ENCODE results near the gene GCN1. TPM values are rescaled to one million over a fixed set of nuclear protein-coding genes. Genes with fewer than 3 reads are reported as not detected.
"Not testable (repeated sequence)": the region's sequence is repeated elsewhere in the genome, so short reads cannot be mapped to it uniquely, and the experiment has no call there.

GCN1 gene
- total RNA-seq, 1 donor from 2014 or later, result 49.0 TPM

GRCh38 chr12:120240495-120240833, 45.9 kb upstream of the GCN1 start:
- H3K4me3 ChIP-seq, result no peak overlapping the region
- TF ChIP-seq CTCF (IDR thresholded peaks at IDR 0.05), result no peak
- H3K9me3 ChIP-seq, result no peaks in the 10 kb centered on the region
- no peak for DNase-seq (ENCODE audit: low spot score in 2 of 2)
- intact Hi-C loops (cut with DNase I), result no loop called here
- peak overlapping the region in 1 of 2 donors; percentile 36 for H3K27ac ChIP-seq
- H3K4me1 ChIP-seq, result peaks cover 23 to 55% of the 10 kb centered on the region in 2 donors
- H3K36me3 ChIP-seq, result peaks cover 0 to 8% of the 10 kb centered on the region in 2 donors
- no peaks in the 10 kb centered on the region for H3K27me3 ChIP-seq

GRCh38 chr12:120239776-120240494, 45.4 kb upstream of the GCN1 start:
- Histone ChIP-seq H3K27ac (no peak overlapping the region), H3K4me1 (peaks cover 28 to 61% of the 10 kb centered on the region in 2 donors), H3K36me3 (peaks cover 0 to 8% of the 10 kb centered on the region in 2 donors), H3K27me3 (no peaks in the 10 kb centered on the region), H3K9me3 (no peaks in the 10 kb centered on the region), H3K4me3 (no peak overlapping the region)
- intact Hi-C loops (cut with DNase I), result no loop called here
- no peak for DNase-seq (ENCODE audit: low spot score in 2 of 2)
- TF ChIP-seq CTCF (IDR thresholded peaks at IDR 0.05), result no peak

DNA sequence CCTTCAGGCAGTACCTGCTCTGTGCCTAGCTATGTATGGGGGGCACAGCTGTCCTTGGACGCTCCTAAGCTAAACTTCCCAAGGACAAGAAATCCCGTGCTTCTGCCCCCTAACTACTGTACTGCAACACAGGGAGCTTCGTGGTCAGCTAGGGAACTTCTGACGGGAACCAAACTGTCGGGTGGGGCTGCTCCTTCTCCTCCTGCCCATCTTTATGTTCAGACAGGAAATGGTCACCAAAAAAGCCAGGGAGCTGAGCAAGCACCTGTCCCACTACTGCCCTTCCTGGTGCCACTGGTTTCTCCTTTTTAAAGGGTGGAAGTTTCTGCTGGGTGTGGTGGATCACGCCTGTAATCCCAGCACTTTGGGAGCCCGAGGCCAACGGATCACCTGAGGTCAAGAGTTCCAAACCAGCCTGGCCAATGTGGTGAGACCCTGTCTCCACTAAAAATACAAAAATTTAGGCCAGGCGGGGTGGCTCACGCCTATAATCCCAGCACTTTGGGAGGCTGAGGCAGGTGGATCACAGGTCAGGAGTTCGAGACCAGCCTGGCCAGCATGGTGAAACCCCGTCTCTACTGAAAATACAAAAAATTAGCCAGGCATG, 44.4 kb upstream of the GCN1 start:
- Histone ChIP-seq H3K9me3 (no peaks in the 10 kb centered on the region), H3K36me3 (peaks cover 0 to 8% of the 10 kb centered on the region in 2 donors), H3K4me1 (peaks cover 34 to 70% of the 10 kb centered on the region in 2 donors), H3K27me3 (no peaks in the 10 kb centered on the region), H3K27ac (peak overlapping the region; percentile 89 to 90), H3K4me3 (peak overlapping the region in 1 of 2 donors; percentile 8)
- intact Hi-C loops (cut with DNase I), result no loop called here
- TF ChIP-seq CTCF (IDR thresholded peaks at IDR 0.05), result no peak
- DNase-seq (ENCODE audit: low spot score in 2 of 2), result no peak

GRCh38 chr12:120238217-120238616, 43.7 kb upstream of the GCN1 start:
- H3K27ac ChIP-seq, result peak overlapping the region; percentile 89 to 90
- intact Hi-C loops (cut with DNase I), result no loop called here
- DNase-seq (ENCODE audit: low spot score in 2 of 2), result no peak
- peaks cover 34 to 77% of the 10 kb centered on the region in 2 donors for H3K4me1 ChIP-seq
- TF ChIP-seq CTCF (IDR thresholded peaks at IDR 0.05), result no peak
- H3K27me3 ChIP-seq, result no peaks in the 10 kb centered on the region
- peaks cover 0 to 8% of the 10 kb centered on the region in 2 donors for H3K36me3 ChIP-seq
- H3K9me3 ChIP-seq, result no peaks in the 10 kb centered on the region
- H3K4me3 ChIP-seq, result peak overlapping the region in 1 of 2 donors; percentile 8

- peaks cover 0 to 8% of the 10 kb centered on the region in 2 donors for H3K36me3 ChIP-seq
- DNase-seq (ENCODE audit: low spot score in 2 of 2), result peak in 1 of 2 donors; percentile 90
- H3K27me3 ChIP-seq, result no peaks in the 10 kb centered on the region
- intact Hi-C loops (cut with DNase I), result no loop called here
- peak overlapping the region in 1 of 2 donors; percentile 8 for H3K4me3 ChIP-seq
- TF ChIP-seq CTCF (IDR thresholded peaks at IDR 0.05), result no peak
- H3K9me3 ChIP-seq, result no peaks in the 10 kb centered on the region
- peak overlapping the region; percentile 89 to 90 for H3K27ac ChIP-seq
- peaks cover 34 to 84% of the 10 kb centered on the region in 2 donors for H3K4me1 ChIP-seq
Measured at GRCh38 chr12:120237360-120238171, 43.1 kb upstream of the GCN1 start.

DNA sequence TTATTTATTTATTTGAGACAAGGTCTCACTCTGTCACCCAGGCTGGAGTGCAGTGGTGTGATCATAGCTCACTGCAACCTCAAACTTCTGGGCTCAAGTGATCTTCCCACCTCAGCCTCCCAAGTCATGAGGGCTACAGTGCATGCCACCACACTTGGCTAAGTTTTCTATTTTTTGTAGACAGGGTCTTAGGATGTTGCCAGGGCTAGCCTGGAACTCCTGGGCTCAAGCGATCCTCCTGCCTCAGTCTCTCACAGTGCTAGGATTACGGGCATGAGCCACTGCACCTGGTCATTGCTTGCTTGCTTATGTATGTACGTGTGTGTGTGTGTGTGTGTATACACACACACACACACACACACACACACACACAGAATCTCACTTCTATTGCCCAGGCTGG, 42.3 kb upstream of the GCN1 start:
- H3K36me3 ChIP-seq; H3K9me3 ChIP-seq; intact Hi-C loops (cut with DNase I); DNase-seq (ENCODE audit: low spot score in 2 of 2); H3K4me3 ChIP-seq; H3K27me3 ChIP-seq: not testable (repeated sequence)
- peaks cover 39 to 86% of the 10 kb centered on the region in 2 donors for H3K4me1 ChIP-seq
- peak overlapping the region; percentile 89 to 90 for H3K27ac ChIP-seq

Data from ascending aorta (tissue), 2 donors.